GM21737 (cell line): ENCODE measurements around the gene DOCK10.
"Not testable (repeated sequence)": the region's sequence is repeated elsewhere in the genome, so short reads cannot be mapped to it uniquely, and the experiment has no call there.

Experiments used
- ATAC-seq: cut with Tn5 transposase; IDR thresholded peaks from one replicate; pipeline ENCODE4 v1.9.1; 2021; ENCODE audit warnings: mild to moderate bottlenecking, moderate library complexity; ENCODE audit not compliant: unreplicated experiment

The DOCK10 gene

GRCh38 chr2:225041851-225042799 lies at the start of gene DOCK10:
DOCK10 (minus strand) TSS chr2:225042468; CDS start chr2:225042374, 94 bp downstream.
- ATAC-seq = peak; percentile 22

GRCh38 chr2:225091336-225091735 lies 49.1 kb upstream of the DOCK10 start:
- ATAC-seq = no peak

- ATAC-seq = no peak
Observed at GRCh38 chr2:225090746-225091145, 48.5 kb upstream of the DOCK10 start.

- ATAC-seq = no peak
Observed at GRCh38 chr2:225086915-225087314, 44.6 kb upstream of the DOCK10 start.

GRCh38 chr2:225086439-225086838 lies 44.2 kb upstream of the DOCK10 start:
- ATAC-seq = no peak

- no peak for ATAC-seq
Observed at GRCh38 chr2:225083276-225083675, 41.0 kb upstream of the DOCK10 start.

GRCh38 chr2:225076125-225076524 lies 33.9 kb upstream of the DOCK10 start:
- no peak for ATAC-seq

GRCh38 chr2:225074919-225075681 lies 32.8 kb upstream of the DOCK10 start:
- no peak for ATAC-seq

- no peak for ATAC-seq
Observed at GRCh38 chr2:225074366-225074765, 32.1 kb upstream of the DOCK10 start.

GRCh38 chr2:225073198-225073597 lies 30.9 kb upstream of the DOCK10 start:
- no peak for ATAC-seq

GRCh38 chr2:225072444-225072843 lies 30.2 kb upstream of the DOCK10 start:
- ATAC-seq = no peak

- ATAC-seq = no peak
Observed at GRCh38 chr2:225070811-225071210, 28.5 kb upstream of the DOCK10 start.

GRCh38 chr2:225069966-225070365 lies 27.7 kb upstream of the DOCK10 start:
- no peak for ATAC-seq

GRCh38 chr2:225069477-225069876 lies 27.2 kb upstream of the DOCK10 start:
- ATAC-seq = no peak

- no peak for ATAC-seq
Observed at GRCh38 chr2:225065882-225066281, 23.6 kb upstream of the DOCK10 start.

GRCh38 chr2:225064928-225065327 lies 22.7 kb upstream of the DOCK10 start:
- no peak for ATAC-seq

GRCh38 chr2:225064362-225064761 lies 22.1 kb upstream of the DOCK10 start:
- no peak for ATAC-seq

GRCh38 chr2:225056330-225057073 lies 14.2 kb upstream of the DOCK10 start:
- no peak for ATAC-seq

- ATAC-seq = no peak
Observed at GRCh38 chr2:225055714-225056113, 13.4 kb upstream of the DOCK10 start.

GRCh38 chr2:225052703-225053102 lies 10.4 kb upstream of the DOCK10 start:
- ATAC-seq = peak; percentile 74

GRCh38 chr2:225047502-225047901 lies 5.2 kb upstream of the DOCK10 start:
- not testable (repeated sequence) for ATAC-seq
